Fibroblast of lung (primary cell): ENCODE results near the gene DDX51. TPM values are rescaled to one million over a fixed set of nuclear protein-coding genes. Genes with fewer than 3 reads are reported as not detected.

Source experiments
- DNase-seq, 2 donors: peaks; one replicate each; pipeline versions ENCODE4 v3.0.0 to v3.0.0-alpha.2; 2010; ENCODE audit warnings: low read depth in 2 of 2
- H2AFZ ChIP-seq: 2 replicates; pipeline ENCODE4 v1.5.1; 2012; ENCODE audit warnings: low read length, control low read depth, inconsistent platforms
- H3K27ac ChIP-seq: 2 replicates; pipeline ENCODE4 v1.5.1; 2011; ENCODE audit warnings: low read length, control low read depth; ENCODE audit not compliant: insufficient read depth
- H3K27me3 ChIP-seq: 2 replicates; pipeline ENCODE4 v1.5.1; 2011; ENCODE audit warnings: mild to moderate bottlenecking, low read length; ENCODE audit not compliant: control insufficient read depth, insufficient read depth
- H3K36me3 ChIP-seq: 2 replicates; pipeline ENCODE4 v1.5.1; 2011; ENCODE audit warnings: low read length; ENCODE audit not compliant: control insufficient read depth, insufficient read depth
- H3K4me1 ChIP-seq: 2 replicates; pipeline ENCODE4 v1.5.1; 2011; ENCODE audit warnings: low read length; ENCODE audit not compliant: control insufficient read depth, insufficient read depth; ENCODE audit errors: extremely low read depth
- H3K4me2 ChIP-seq: 2 replicates; pipeline ENCODE4 v1.5.1; 2011; ENCODE audit warnings: low read length, control low read depth; ENCODE audit not compliant: insufficient read depth; ENCODE audit errors: extremely low read depth
- H3K4me3 ChIP-seq, 4 experiments: fragments of 200-600 bp in 1 of 4; sonication (generic) in 1 of 4; replicated peaks in 1 of 4; 2 replicates each; pipeline ENCODE4 v1.5.1; 2011 to 2016; ENCODE audit warnings: low read length in 4 of 4, low read depth in 3 of 4, mild to moderate bottlenecking in 3 of 4, control low read depth in 2 of 4, inconsistent platforms in 1 of 4, mixed read lengths in 1 of 4; ENCODE audit not compliant: insufficient read depth in 1 of 4; ENCODE audit errors: control extremely low read depth in 1 of 4
- H3K79me2 ChIP-seq: 2 replicates; pipeline ENCODE4 v1.5.1; 2012; ENCODE audit warnings: mild to moderate bottlenecking, low read length, inconsistent platforms; ENCODE audit not compliant: control insufficient read depth, insufficient read depth
- H3K9ac ChIP-seq: 2 replicates; pipeline ENCODE4 v1.5.1; 2011; ENCODE audit warnings: mild to moderate bottlenecking, low read length, control low read depth; ENCODE audit not compliant: insufficient read depth
- H3K9me3 ChIP-seq: 2 replicates; pipeline ENCODE4 v1.5.1; 2012; ENCODE audit warnings: low read depth, low read length; ENCODE audit not compliant: control insufficient read depth, insufficient read depth
- H4K20me1 ChIP-seq: 2 replicates; pipeline ENCODE4 v1.5.1; 2011; ENCODE audit warnings: low read length; ENCODE audit not compliant: control insufficient read depth, insufficient read depth; ENCODE audit errors: extremely low read depth
- CTCF ChIP-seq, 2 donors: IDR thresholded peaks in 1 of 2; conservative IDR thresholded peaks in 1 of 2; 1 replicate in 1 of 2; 2 replicates in 1 of 2; pipeline ENCODE4 v1.5.1; 2011 to 2012; ENCODE audit warnings: low read length in 2 of 2, control low read depth in 1 of 2, inconsistent platforms in 1 of 2, low read depth in 1 of 2, mild to moderate bottlenecking in 1 of 2
- EZH2 ChIP-seq: IDR thresholded peaks from 2 replicates; pipeline ENCODE4 v1.5.1; 2012; ENCODE audit warnings: low read length, control low read depth, mild to moderate bottlenecking; ENCODE audit errors: missing control alignments
- polyA plus RNA-seq, 2 donors: library from polyadenylated mRNA; depleted of rRNA in 1 of 2; stranded (reverse) in 1 of 2; unstranded in 1 of 2; fragments of >200 nt; gene quantifications; 2 replicates each; pipeline ENCODE4 v1.2.1, GENCODE V29; 2011 to 2012; ENCODE audit warnings: missing spikeins in 1 of 2
- total RNA-seq: library from RNA; depleted of rRNA; stranded (reverse); fragments of >200 nt; gene quantifications from 2 replicates; pipeline ENCODE4 v1.2.1, GENCODE V29; 2014

Gene DDX51
- total and polyA plus RNA-seq, 2 donors (not counting 1 experiment from before 2014, with no cell fraction given) = 3.7 to 7.4 TPM

DNA sequence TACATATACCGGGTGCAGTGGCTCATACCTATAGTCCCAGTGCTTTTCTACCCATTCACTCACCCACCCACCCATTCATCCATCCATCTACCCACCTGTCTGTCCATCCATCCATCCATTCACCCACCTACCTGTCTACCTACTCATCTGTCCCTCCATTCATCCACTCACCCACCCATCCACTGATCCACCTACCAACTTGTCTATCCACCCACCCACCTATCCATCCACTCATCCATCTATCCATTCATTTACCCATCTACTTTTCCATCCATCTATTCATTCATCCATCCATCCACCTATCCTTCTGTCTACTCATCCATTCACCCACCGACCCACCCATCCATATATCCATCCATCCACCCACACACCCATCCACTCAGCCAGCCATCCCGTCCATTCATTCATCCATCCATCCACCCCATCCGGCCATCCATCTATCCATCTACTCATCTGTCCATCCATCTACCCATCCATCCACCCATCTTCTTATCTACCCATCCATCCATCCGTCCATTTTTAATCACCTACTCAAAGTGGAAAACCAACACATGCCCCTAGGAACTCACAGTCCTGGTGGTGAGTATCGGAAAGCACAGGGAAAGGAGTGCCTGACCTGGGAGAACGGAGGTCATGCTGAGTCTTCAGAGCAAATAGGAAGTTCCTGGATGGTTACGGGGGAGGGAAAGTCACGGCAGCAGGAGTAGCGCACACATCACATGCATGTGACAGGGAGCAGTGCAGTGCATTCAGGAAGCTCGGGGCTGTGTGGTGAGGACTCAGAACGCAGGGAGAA, 20.0 kb downstream of the DDX51 start:
- Histone ChIP-seq H3K9me3 (no peaks in the 10 kb centered on the region), H2AFZ (no peak overlapping the region), H3K27ac (no peak overlapping the region), H3K4me1 (no peaks in the 10 kb centered on the region), H3K9ac (no peak overlapping the region), H3K36me3 (peaks cover 24% of the 10 kb centered on the region), H3K4me3 (no peak overlapping the region), H3K79me2 (no peaks in the 10 kb centered on the region), H4K20me1 (no peaks in the 10 kb centered on the region), H3K27me3 (no peaks in the 10 kb centered on the region), H3K4me2 (no peak overlapping the region)
- TF ChIP-seq EZH2 (no peak), CTCF (conservative IDR thresholded peaks at IDR 0.05 in 1 of 2, IDR thresholded peaks at IDR 0.05 in 1 of 2; ENCODE audit: low read depth in 1 of 2, low read length in 2 of 2) (no peak)
- no peak for DNase-seq

- Histone ChIP-seq H3K27ac (no peak overlapping the region), H3K9ac (no peak overlapping the region), H3K36me3 (peaks cover 26% of the 10 kb centered on the region), H3K9me3 (no peaks in the 10 kb centered on the region), H3K79me2 (no peaks in the 10 kb centered on the region), H4K20me1 (no peaks in the 10 kb centered on the region), H3K4me3 (no peak overlapping the region), H3K4me1 (no peaks in the 10 kb centered on the region), H2AFZ (no peak overlapping the region), H3K4me2 (no peak overlapping the region), H3K27me3 (no peaks in the 10 kb centered on the region)
- DNase-seq = no peak
- no peak for TF ChIP-seq CTCF (conservative IDR thresholded peaks at IDR 0.05 in 1 of 2, IDR thresholded peaks at IDR 0.05 in 1 of 2; ENCODE audit: low read depth in 1 of 2, low read length in 2 of 2)
- TF ChIP-seq EZH2 = no peak
Measured at GRCh38 chr12:132121283-132121682, 22.8 kb downstream of the DDX51 start.

- Histone ChIP-seq H2AFZ (no peak overlapping the region), H3K9ac (no peak overlapping the region), H3K4me2 (no peak overlapping the region), H3K27ac (no peak overlapping the region), H3K79me2 (no peaks in the 10 kb centered on the region), H3K9me3 (no peaks in the 10 kb centered on the region), H3K27me3 (no peaks in the 10 kb centered on the region), H3K36me3 (peaks cover 21% of the 10 kb centered on the region), H4K20me1 (no peaks in the 10 kb centered on the region), H3K4me3 (no peak overlapping the region), H3K4me1 (no peaks in the 10 kb centered on the region)
- no peak for DNase-seq
- TF ChIP-seq CTCF (conservative IDR thresholded peaks at IDR 0.05 in 1 of 2, IDR thresholded peaks at IDR 0.05 in 1 of 2; ENCODE audit: low read depth in 1 of 2, low read length in 2 of 2) = no peak
- no peak for TF ChIP-seq EZH2
Measured at GRCh38 chr12:132118876-132119275, 25.2 kb downstream of the DDX51 start.
